ENCODE results near the gene SLX4IP. TPM values are rescaled to one million over a fixed set of nuclear protein-coding genes. Genes with fewer than 3 reads are reported as not detected.
A peak's percentile ranks its signal among the peaks of the same experiment; 100 is the strongest.

Gene SLX4IP
- total RNA-seq, 2 donors from 2014 or later: 7.0 to 8.2 TPM

- WGBS: 79% methylated on average over 6 of the region's 6 CpGs
- H3K4me1 ChIP-seq (replicated peaks): no peaks in the 10 kb centered on the region
- TF ChIP-seq POLR2A (IDR thresholded peaks at IDR 0.05) (no peak), CTCF (IDR thresholded peaks at IDR 0.05) (no peak), POLR2AphosphoS5 (IDR thresholded peaks at IDR 0.05) (no peak)
These were observed 130.3 kb downstream of the SLX4IP start for GRCh38 chr20:10565191-10565921.

DNA sequence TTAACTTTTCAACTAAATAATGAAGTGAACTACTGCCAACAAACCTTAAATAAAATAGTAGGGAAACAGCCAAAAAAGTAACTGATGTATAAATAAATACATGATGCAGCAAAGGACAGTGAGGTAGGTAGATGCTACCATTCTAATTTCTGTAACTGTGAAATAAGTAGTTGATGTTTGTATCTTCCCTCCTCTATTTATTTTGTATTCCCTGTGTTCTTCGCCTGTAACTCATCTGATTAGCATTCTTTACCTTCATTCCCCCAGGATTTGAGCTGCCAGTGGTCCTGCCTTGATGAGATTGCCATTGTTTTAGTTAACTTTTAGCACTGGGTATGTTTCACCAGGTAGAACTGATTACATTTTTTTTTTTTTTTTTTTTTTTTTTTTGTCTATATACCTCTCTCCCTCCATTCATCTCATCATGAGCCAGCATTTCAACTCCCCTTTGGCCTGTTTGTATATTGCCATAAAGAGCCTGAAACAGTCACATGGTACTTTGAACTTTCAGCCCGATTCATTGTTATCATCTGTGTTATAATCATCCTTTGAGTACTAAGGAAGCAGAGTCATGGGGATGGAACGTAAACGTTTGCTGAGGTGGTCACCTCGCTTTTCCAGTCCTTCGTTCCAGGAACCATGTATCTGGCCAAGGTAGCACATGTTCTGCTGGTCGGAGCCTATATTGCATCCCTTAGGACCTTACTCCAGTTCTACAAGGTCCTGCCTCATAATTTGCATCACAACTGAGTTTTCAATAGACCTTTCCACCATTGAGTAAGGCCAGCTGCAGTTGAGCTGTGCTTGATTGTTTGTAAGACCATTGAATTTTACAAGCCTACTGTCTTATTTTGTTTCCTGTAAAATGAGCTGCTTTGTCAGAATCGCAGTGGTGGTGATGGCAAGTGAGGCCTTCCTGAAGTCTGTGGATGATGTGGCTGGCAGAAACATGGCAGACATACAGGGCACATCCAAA, 131.1 kb downstream of the SLX4IP start:
- Histone ChIP-seq H3K36me3 (no peaks in the 10 kb centered on the region), H3K4me1 (replicated peaks) (no peaks in the 10 kb centered on the region), H3K9me3 (no peaks in the 10 kb centered on the region), H3K27me3 (replicated peaks; ENCODE audit: insufficient read depth) (no peaks in the 10 kb centered on the region), H3K4me3 (no peak overlapping the region), H3K27ac (no peak overlapping the region)
- 65% methylated on average over 8 of the region's 8 CpGs for WGBS
- no peak for DNase-seq (ENCODE audit: low spot score)
- intact Hi-C loops (cut with DNase I): no loop called here
- TF ChIP-seq POLR2AphosphoS5 (IDR thresholded peaks at IDR 0.05): no peak
- TF ChIP-seq CTCF (IDR thresholded peaks at IDR 0.05): no peak
- no peak for TF ChIP-seq POLR2A (IDR thresholded peaks at IDR 0.05)

More at GRCh38 chr20:10565191-10565921, 130.3 kb downstream of the SLX4IP start:
- Histone ChIP-seq H3K4me3 (no peak overlapping the region), H3K27me3 (replicated peaks; ENCODE audit: insufficient read depth) (no peaks in the 10 kb centered on the region), H3K36me3 (no peaks in the 10 kb centered on the region), H3K9me3 (no peaks in the 10 kb centered on the region), H3K27ac (peak overlapping the region; percentile 13 to 48)
- intact Hi-C loops (cut with DNase I): no loop called here
- no peak for DNase-seq (ENCODE audit: low spot score)

- intact Hi-C loops (cut with DNase I): no loop called here
- Histone ChIP-seq H3K36me3 (no peaks in the 10 kb centered on the region), H3K9me3 (no peaks in the 10 kb centered on the region), H3K27ac (no peak overlapping the region), H3K27me3 (replicated peaks; ENCODE audit: insufficient read depth) (no peaks in the 10 kb centered on the region), H3K4me3 (no peak overlapping the region), H3K4me1 (replicated peaks) (no peaks in the 10 kb centered on the region)
- TF ChIP-seq CTCF (IDR thresholded peaks at IDR 0.05) (no peak), POLR2AphosphoS5 (IDR thresholded peaks at IDR 0.05) (no peak), POLR2A (IDR thresholded peaks at IDR 0.05) (no peak)
- DNase-seq (ENCODE audit: low spot score): no peak
- WGBS: 96% methylated on average over 3 of the region's 3 CpGs
These were observed 132.9 kb downstream of the SLX4IP start for GRCh38 chr20:10568032-10568431.

DNA sequence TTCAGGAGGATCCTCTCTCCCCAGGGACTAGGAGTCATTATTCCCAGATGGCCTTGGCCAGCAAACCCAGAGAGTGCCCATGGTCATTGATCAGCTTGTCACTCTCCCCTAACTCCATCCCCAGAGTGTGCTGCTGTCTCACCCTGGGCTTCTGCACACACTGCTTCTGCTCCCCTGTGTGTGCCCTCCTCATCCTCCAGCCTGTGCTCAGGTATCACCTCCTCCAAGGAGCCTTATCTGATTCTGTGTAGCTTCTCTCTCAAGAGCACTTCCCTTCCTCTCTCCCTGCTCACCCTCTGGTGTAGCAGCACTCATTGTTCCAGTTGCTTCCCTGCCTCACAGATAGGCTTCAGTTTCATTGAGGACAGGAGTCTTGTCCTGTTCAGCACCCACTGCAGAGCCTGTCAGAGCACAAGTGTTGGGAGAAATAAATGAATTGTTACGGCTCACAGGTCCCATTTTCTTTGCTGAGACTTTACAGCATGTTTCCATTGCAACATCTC, 136.3 kb downstream of the SLX4IP start:
- TF ChIP-seq POLR2A (IDR thresholded peaks at IDR 0.05) (no peak), POLR2AphosphoS5 (IDR thresholded peaks at IDR 0.05) (no peak), CTCF (IDR thresholded peaks at IDR 0.05) (no peak)
- no peaks in the 10 kb centered on the region for H3K9me3 ChIP-seq
- no peak overlapping the region for H3K4me3 ChIP-seq
- intact Hi-C loops (cut with DNase I): no loop called here
- DNase-seq (ENCODE audit: low spot score): no peak
- no peak overlapping the region for H3K27ac ChIP-seq
- 88% methylated on average over 1 of the region's 1 CpG for WGBS
- no peaks in the 10 kb centered on the region for H3K36me3 ChIP-seq
- no peaks in the 10 kb centered on the region for H3K27me3 ChIP-seq (replicated peaks; ENCODE audit: insufficient read depth)
- no peaks in the 10 kb centered on the region for H3K4me1 ChIP-seq (replicated peaks)

All from prostate gland (tissue), 2 donors.